Pons (tissue), 1 donor: ENCODE measurements around the gene SDC4.
A peak's percentile ranks its signal among the peaks of the same experiment; 100 is the strongest.

ENCODE experiments used
- DNase-seq: peaks from one replicate; pipeline ENCODE4 v3.0.0-alpha.2; 2016; ENCODE audit warnings: low spot score

The SDC4 gene

GRCh38 chr20:45297786-45298497 is 50.3 kb downstream of the SDC4 start:
- no peak for DNase-seq

GRCh38 chr20:45294659-45295058 is 53.6 kb downstream of the SDC4 start:
- no peak for DNase-seq

GRCh38 chr20:45294003-45294368 is 54.2 kb downstream of the SDC4 start:
- DNase-seq, result no peak

GRCh38 chr20:45293041-45294002 is 54.9 kb downstream of the SDC4 start:
- DNase-seq, result peak; percentile 20

GRCh38 chr20:45292343-45292742 is 55.9 kb downstream of the SDC4 start:
- no peak for DNase-seq

- no peak for DNase-seq
Observed at GRCh38 chr20:45291526-45291925, 56.7 kb downstream of the SDC4 start.

GRCh38 chr20:45290677-45291355 is 57.4 kb downstream of the SDC4 start:
- DNase-seq, result peak; percentile 72

- no peak for DNase-seq
Observed at GRCh38 chr20:45289942-45290676, 58.1 kb downstream of the SDC4 start.

GRCh38 chr20:45288860-45289259 is 59.4 kb downstream of the SDC4 start:
- DNase-seq, result no peak

GRCh38 chr20:45288376-45288775 is 59.8 kb downstream of the SDC4 start:
- no peak for DNase-seq

GRCh38 chr20:45283551-45284057 is 64.6 kb downstream of the SDC4 start:
- DNase-seq, result no peak

GRCh38 chr20:45282700-45283550 is 65.3 kb downstream of the SDC4 start:
- no peak for DNase-seq

GRCh38 chr20:45279992-45280391 is 68.2 kb downstream of the SDC4 start:
- DNase-seq, result no peak

GRCh38 chr20:45275338-45275737 is 72.9 kb downstream of the SDC4 start:
- no peak for DNase-seq
